ENCODE results near the gene RAB24.
"Not testable (repeated sequence)": the region's sequence is repeated elsewhere in the genome, so short reads cannot be mapped to it uniquely, and the experiment has no call there.

The RAB24 gene

DNA sequence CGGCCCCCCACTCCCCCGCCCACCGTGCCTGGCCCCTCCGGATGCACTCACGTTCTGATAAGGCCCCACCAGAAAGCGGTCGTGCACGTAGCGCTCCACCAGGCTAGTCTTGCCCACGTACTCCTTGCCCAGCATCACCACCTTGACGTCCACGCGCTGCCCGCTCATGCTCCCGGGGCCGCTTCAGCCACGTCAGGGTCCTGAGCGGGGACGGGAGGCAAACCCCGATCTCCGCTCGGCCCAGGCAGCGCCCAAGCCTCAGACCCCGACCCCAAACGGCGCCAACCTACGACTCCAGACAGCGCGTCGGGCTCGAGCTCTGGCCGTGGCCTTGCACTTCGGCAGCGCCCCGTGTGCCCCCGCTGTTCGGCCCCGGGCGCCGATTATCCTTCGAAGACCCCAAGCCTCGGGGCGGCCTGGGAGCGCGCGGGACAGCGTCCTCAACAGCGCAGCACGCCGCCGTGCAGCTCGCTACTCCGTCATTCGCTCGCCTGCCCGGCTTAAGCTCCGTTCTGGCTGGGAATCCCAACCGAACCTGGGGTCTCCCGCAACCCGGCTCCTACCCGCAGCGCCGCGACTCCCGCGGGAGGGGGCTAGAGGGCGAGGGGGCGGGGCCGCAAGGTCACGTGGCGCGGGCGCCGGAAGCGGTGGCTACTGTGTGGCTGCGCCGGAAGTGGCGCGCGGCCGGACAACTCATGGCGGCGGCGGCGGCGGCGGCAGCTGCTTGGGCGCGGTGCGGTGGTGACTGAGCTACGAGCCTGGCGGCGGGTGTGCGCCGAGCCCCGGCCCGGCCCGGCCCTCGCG, at the start of gene RAB24, which contains the start of gene PRELID1:
Gene RAB24, minus strand, starts transcription at position 599 of the 804 bp plus-strand sequence. Its CDS starts 431 bp downstream, at position 168.
Gene PRELID1, plus strand, starts transcription at position 679 of the 804 bp plus-strand sequence. CDS start 187 bp downstream, outside the sequence.
- peak; percentile 96 for DNase-seq (ENCODE audit: low read depth, low spot score)

- DNase-seq (ENCODE audit: low read depth, low spot score) = no peak
Measured at GRCh38 chr5:177353093-177353492, 49.6 kb upstream of the RAB24 start.

DNA sequence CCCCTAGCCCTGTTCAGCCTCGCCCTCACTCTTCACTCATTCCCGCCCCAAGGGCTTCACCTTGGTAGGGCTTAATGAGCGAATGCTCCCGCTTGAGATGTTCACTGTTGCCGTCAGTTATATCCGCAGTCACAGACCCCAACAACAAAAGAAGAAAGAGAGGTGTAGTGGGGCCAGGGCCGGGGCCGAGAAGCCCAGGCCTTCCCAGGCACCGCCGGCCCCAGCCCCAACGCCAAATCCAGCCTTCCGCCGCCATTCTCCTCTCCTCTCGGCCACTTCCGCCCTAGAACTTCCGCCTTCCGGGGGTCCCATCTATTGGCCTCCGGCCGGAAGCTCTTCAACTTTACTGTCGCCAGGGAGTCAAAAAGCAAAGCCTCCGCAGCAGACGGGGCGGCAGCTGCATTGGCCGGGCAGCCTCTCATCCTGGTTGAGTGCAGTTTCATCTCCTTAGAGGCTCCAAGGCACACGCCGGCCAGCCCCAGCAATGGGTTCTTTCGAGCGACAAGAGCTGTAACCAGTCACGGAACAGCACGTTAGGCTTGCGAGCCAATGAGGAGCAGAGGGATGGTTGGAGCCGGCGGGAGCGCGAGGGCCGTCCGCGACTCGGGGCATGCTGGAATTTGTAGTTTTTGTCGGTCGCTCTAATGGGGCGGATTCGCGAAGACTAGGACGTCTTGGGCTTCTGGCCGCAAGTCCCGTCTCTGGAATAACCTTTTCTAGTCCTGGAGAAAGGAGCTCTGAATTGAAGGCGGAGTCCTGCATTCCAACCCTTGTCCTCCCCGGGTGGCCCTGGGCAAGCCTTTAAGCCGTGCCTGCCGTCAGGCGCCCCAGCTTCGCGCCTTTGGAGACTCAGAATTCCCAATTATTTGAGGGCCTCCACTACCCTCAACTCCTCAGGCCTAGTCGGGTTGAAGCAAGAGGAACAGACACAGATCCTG, 48.1 kb upstream of the RAB24 start, which contains the start of gene LMAN2:
Gene LMAN2, minus strand, starts transcription at position 277 of the 938 bp plus-strand sequence. Its CDS starts 21 bp downstream, at position 256.
- DNase-seq (ENCODE audit: low read depth, low spot score) = peak; percentile 98

DNA sequence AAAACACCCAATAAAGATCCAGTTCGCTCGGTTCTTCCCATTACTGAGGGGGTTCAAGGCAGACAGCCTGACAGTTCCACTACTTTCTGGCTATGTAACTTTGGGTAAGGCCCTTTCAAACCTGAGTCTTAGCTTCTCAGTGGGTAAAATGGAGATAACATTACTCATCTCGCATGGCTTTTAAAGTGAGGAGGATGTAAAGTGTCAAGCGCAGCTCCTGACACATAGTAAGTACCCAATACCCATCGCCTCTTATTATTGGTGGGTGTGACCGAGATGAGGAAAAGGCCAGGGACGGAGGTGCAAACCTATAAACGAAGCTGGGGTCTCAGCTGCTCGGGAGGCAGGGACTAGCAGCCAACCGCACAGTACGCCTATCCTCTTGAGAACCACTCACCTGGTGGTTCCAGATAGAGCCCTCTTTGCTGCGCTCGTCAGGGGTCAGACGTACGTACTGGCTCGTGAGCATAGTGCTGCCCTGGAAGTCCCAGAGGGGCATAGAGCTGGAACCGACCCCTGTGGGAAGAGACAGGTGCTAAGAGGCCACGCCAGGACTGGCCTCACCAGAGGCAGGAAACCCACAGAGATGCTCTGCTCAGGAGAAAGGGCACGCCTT, 47.4 kb upstream of the RAB24 start:
- no peak for DNase-seq (ENCODE audit: low read depth, low spot score)

DNA sequence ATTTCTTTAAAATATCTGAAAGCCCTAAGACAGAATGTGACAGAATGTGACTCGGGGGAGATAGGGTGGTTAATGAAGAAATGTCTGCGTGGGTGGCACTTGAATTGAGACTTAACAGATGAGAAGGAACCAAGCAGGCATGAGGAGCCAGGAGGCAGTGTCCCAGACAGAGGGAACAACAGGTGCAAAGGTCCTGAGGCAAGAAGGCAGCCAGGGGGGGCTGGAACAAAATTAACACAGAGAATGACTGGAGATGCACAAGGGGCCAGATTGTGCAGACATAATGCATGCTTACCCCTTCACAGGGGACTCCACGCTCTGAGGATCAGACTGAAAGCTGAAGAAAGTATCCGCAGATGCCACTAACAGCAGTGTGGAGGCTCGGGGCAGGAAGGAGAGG, 46.2 kb upstream of the RAB24 start:
- DNase-seq (ENCODE audit: low read depth, low spot score) = no peak

DNA sequence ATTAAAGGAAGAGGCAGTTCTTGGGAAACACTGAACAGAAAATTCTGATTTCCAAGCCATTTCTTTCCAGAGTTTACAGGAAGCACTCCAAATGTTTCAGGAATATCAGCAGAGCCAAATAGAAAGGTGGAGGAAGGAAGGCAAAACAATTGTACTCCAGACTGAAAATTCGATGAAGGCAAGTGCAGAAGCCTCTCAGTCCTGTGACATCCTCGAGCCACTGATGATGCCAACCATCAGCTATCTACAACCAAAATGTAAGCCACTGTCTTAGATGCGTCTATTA, 45.8 kb upstream of the RAB24 start:
- DNase-seq (ENCODE audit: low read depth, low spot score) = no peak

GRCh38 chr5:177347699-177348098, 44.2 kb upstream of the RAB24 start:
- DNase-seq (ENCODE audit: low read depth, low spot score) = no peak

- no peak for DNase-seq (ENCODE audit: low read depth, low spot score)
Measured at GRCh38 chr5:177346820-177347219, 43.3 kb upstream of the RAB24 start.

DNA sequence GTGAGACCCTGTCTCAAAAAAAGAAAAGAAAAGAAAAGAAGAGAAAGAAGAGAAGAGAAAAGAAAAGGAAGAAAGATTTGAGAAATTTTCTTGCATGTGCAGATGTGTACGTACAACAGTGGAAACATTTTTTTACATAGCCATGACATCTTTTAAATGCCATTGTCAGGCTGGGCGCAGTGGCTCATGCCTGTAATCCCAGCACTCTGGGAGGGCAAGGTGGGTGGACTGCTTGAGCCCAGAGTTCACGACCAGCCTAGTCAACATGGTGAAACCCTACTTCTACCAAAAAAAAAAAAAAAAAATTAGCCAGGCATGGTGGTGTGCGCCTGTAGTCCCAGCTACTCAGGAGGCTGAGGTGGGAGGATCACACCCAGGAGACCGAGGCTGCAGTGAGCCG, 41.4 kb upstream of the RAB24 start:
- DNase-seq (ENCODE audit: low read depth, low spot score) = no peak

- no peak for DNase-seq (ENCODE audit: low read depth, low spot score)
Measured at GRCh38 chr5:177343777-177344176, 40.3 kb upstream of the RAB24 start.

GRCh38 chr5:177343000-177343399, 39.5 kb upstream of the RAB24 start:
- DNase-seq (ENCODE audit: low read depth, low spot score) = not testable (repeated sequence)

DNA sequence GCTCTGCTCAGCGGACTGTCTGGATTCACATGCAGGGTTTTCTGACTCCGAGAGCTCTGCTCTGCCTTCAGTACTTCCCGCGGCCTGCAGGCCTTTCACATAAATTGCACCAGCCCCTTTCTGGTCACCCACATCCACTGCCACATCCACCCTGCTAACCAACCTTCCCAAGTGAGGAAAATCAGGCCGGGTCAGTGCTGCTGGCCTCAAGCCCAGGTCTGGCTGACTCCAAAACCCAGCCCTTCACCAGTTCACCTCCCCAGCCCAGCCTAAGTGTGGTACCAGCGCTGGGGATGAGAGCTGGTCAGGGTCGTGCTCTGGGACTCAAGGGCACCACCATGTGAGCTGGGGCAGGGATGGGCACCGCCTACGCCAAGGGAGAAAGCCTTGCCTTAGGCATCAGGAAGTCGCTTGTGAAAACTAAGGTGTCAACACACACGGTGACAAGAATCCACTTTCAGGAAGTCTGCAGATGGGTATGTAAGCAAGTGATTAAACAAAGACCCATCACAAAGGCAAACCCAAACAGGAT, 35.7 kb upstream of the RAB24 start:
- no peak for DNase-seq (ENCODE audit: low read depth, low spot score)

DNA sequence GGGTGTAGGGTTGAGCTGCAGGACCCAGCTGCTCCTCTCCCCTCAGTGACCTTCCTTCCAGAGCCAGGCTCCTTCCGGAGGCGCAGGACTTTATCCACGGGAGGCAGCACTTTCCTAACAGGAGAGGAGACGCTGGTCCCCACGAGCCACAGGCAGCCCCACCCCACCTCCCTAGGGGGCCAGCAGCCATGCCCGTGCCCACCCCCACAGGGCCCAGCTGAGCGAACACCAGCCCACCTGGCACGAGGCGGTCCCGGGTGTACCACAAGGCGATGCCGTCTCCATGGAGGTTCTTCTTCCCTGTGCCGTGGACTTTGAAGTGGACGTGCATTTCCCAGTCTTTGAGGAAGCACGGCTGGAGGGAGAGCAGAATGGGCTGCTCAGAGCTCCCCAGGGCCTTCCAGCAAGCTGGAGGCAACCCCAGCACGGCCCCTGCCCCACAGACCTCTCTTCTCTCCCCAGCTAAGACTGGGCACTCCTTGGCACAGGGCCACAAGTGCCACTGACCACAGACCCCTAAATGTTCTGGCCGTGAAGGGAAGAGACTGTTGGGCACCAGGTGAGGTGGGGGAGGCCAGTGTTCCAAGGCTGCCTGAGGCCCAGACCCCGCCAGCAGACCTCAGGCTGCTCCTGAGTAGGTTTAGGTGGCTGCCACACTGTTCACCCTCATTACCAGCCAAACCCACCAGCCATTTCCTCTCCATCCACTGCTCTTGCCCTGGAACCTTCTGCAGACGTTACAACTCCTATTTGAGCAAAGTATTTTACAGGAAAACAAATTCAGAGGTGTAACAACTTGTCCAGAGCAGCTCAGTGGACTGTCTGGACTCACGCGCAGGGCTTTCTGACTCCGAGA, 35.0 kb upstream of the RAB24 start:
- DNase-seq (ENCODE audit: low read depth, low spot score) = no peak

- DNase-seq (ENCODE audit: low read depth, low spot score) = no peak
Measured at GRCh38 chr5:177336603-177337494, 33.3 kb upstream of the RAB24 start.

- peak; percentile 39 for DNase-seq (ENCODE audit: low read depth, low spot score)
Measured at GRCh38 chr5:177336112-177336511, 32.6 kb upstream of the RAB24 start.

GRCh38 chr5:177335701-177336065, 32.2 kb upstream of the RAB24 start:
- no peak for DNase-seq (ENCODE audit: low read depth, low spot score)

DNA sequence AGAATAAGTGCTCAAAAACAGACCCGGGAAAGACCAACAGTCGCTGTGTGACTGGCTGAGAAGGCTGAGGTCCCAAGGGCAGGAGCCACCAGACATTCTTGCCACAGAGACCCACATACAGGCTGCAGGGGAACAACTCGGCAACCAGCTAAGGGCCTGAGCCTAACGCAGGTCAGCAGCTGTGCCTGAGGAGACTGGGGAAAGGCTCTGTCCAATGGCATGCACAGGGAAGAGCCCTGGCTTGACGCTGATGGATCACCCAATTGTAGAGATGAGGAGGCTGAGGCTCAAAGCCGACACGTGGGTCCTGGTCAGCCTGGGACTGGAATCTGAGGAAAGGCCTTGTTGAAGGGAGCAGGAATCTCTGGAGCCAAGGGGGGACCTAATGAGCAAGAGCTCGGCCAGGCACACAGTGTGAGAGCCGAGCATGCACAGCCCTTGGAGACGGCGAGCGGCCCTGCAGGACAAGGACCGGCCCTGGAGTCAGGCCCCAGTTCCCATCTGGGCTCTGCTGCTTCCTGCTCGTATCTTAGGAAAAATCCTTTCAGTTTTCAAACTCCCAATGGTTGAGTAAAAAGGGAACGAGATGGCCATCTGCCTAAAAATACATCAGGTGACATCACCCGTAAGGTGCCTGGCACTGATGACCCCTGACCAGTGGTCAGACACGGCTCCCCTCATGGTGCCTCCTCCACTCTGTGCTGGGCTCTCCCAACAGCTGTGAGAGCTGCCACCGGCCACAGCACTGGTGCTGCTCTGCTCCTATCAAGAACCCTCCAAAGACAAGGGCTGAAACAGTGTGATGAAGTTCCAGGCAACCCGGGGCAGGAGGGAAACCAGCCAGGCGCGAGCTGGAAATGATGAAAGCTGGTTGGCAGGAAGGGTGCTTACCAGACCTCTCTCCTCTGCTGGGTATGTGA, 31.5 kb upstream of the RAB24 start:
- no peak for DNase-seq (ENCODE audit: low read depth, low spot score)

- DNase-seq (ENCODE audit: low read depth, low spot score) = no peak
Measured at GRCh38 chr5:177334155-177334551, 30.6 kb upstream of the RAB24 start.
